Measurements from ENCODE around the gene SNX20.

GRCh38 chr16:50678531-50678930 is 2.6 kb downstream of the SNX20 start:
- TF ChIP-seq CTCF (IDR thresholded peaks at IDR 0.05 in 4 of 5, conservative IDR thresholded peaks at IDR 0.05 in 1 of 5) (no peak), POLR2A (IDR thresholded peaks at IDR 0.05) (no peak)

Measured in gastrocnemius medialis (tissue), 4 donors.